ENCODE measurements around the gene ATG5. TPM values are rescaled to one million over a fixed set of nuclear protein-coding genes. Genes with fewer than 3 reads are reported as not detected.
"Not testable (repeated sequence)": the region's sequence is repeated elsewhere in the genome, so short reads cannot be mapped to it uniquely, and the experiment has no call there.

Gene ATG5
- total RNA-seq, 2 donors from 2014 or later: 21.1 to 26.5 TPM

DNA sequence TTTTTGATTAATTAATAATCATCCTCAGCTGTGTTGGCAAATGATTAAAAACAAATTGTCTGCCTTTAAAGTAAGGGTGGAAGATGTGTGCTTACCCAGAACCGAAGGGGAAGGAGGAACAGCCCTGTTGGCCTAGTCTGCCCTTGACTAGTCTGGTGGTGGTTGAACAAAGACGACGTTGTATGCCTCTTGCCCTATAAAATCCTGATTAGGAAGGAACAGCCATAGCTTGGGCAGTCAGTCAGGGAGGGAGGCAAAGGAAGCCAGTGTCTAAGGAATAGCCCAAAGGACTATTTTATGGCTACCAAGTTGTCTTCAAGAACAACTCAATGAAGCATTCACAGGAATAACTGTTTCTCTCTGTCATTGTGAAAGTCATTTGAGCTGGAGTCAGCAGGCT is 168.7 kb downstream of the ATG5 start:
- intact Hi-C loops (cut with DNase I): no loop called here

DNA sequence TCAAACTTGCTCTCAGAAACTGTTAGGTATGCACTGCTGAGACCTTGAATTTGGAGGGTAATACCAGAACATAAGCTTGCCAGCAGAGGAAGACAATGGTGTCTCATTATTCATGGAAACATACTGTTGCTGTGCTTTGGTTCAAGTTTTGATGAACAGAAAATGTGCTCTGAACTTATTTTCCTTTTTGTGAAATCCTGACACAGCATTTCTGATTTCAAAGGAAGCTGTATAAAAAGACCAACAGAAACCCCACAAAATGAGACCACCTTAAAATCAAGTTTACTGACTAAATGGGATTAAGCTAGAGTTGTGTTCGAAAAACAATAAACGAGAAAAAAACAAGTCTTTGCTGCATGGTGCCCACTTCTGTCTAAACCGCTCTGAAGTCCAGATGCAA is 169.1 kb downstream of the ATG5 start:
- DNase-seq: no peak
- 72 to 80% methylated on average over 3 of the region's 3 CpGs for WGBS, 2 donors
- no peaks in the 10 kb centered on the region for H3K9me3 ChIP-seq
- H3K27ac ChIP-seq: no peak overlapping the region
- intact Hi-C loops (cut with DNase I): no loop called here
- TF ChIP-seq POLR2A (IDR thresholded peaks at IDR 0.05): no peak
- TF ChIP-seq, protein P1, sequence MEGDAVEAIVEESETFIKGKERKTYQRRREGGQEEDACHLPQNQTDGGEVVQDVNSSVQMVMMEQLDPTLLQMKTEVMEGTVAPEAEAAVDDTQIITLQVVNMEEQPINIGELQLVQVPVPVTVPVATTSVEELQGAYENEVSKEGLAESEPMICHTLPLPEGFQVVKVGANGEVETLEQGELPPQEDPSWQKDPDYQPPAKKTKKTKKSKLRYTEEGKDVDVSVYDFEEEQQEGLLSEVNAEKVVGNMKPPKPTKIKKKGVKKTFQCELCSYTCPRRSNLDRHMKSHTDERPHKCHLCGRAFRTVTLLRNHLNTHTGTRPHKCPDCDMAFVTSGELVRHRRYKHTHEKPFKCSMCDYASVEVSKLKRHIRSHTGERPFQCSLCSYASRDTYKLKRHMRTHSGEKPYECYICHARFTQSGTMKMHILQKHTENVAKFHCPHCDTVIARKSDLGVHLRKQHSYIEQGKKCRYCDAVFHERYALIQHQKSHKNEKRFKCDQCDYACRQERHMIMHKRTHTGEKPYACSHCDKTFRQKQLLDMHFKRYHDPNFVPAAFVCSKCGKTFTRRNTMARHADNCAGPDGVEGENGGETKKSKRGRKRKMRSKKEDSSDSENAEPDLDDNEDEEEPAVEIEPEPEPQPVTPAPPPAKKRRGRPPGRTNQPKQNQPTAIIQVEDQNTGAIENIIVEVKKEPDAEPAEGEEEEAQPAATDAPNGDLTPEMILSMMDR (IDR thresholded peaks at IDR 0.05): no peak
- H3K27me3 ChIP-seq: no peaks in the 10 kb centered on the region
- H3K4me3 ChIP-seq: no peak overlapping the region
- no peaks in the 10 kb centered on the region for H3K36me3 ChIP-seq (replicated peaks in 1 of 2; ENCODE audit: insufficient read depth in 1 of 2, low read depth in 2 of 2)
- H3K4me1 ChIP-seq: no peaks in the 10 kb centered on the region
- ATAC-seq: no peak

More for the DNA sequence above, 168.7 kb downstream of the ATG5 start:
- TF ChIP-seq, protein P1 (IDR thresholded peaks at IDR 0.05): no peak
- no peak for TF ChIP-seq POLR2A (IDR thresholded peaks at IDR 0.05)
- H3K4me3 ChIP-seq: no peak overlapping the region
- H3K4me1 ChIP-seq: no peaks in the 10 kb centered on the region
- H3K27ac ChIP-seq: no peak overlapping the region
- H3K9me3 ChIP-seq: no peaks in the 10 kb centered on the region
- 34 to 44% methylated on average over 3 of the region's 3 CpGs for WGBS, 2 donors
- no peaks in the 10 kb centered on the region for H3K36me3 ChIP-seq (replicated peaks in 1 of 2; ENCODE audit: insufficient read depth in 1 of 2, low read depth in 2 of 2)
- no peaks in the 10 kb centered on the region for H3K27me3 ChIP-seq
- DNase-seq (no peak), ATAC-seq (no peak)

DNA sequence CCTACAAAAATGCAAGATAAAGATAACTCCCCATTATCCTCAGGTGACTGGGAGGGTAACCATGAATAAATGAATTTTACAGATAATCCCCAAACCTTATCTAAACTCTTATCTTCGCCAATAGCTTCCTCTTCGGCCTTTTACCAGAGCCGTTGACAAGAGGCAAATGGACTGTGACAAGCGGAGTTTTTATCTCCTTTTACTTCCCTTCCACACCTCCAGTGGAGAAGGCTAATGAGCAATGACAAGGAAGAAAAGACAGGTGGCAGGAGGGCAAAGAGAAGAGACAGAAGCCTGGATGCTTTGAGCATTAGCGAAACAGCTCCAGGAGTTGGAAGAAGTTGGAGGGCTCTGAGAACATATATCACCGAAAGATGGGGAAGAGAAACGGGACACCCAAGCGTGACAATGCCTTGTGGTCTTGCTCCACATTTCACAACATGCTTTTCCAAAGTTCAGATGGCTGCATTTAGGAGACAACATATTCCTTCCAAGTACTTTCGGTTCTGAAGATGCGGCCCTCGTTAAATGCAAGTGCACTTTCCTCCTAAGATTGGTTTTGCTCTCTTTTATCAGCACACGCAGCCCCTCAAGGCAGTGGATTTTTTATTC is 170.2 kb downstream of the ATG5 start:
- Histone ChIP-seq H3K27ac (no peak overlapping the region), H3K9me3 (no peaks in the 10 kb centered on the region), H3K36me3 (replicated peaks in 1 of 2; ENCODE audit: insufficient read depth in 1 of 2, low read depth in 2 of 2) (no peaks in the 10 kb centered on the region), H3K4me1 (no peaks in the 10 kb centered on the region), H3K27me3 (no peaks in the 10 kb centered on the region), H3K4me3 (no peak overlapping the region)
- WGBS, 2 donors: 67 to 77% methylated on average over 12 of the region's 12 CpGs
- no peak for ATAC-seq
- TF ChIP-seq, protein P1 (IDR thresholded peaks at IDR 0.05): no peak
- intact Hi-C loops (cut with DNase I): no loop called here
- DNase-seq: peak in 1 of 4 donors; percentile 25

DNA sequence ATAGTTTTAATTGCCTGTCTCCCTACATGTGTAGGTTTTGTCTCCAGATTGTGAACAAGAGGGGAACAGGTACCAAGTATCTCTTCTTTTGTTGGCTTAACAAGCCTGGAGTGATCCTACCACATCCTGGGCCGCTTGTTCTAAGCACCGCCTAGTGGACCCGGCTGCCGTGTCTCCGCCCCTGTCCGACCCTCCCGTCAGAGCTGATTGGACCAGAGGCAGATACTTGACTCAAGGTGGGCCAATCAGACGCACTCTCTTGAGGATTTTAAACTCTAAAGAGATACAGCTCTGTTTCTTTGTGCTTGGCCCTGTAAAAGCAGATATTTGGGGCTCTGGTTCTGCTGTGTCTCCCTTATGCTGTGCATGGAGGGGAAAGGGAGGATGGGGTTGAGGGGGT is 171.2 kb downstream of the ATG5 start:
- H3K4me1 ChIP-seq: no peaks in the 10 kb centered on the region
- DNase-seq (no peak), ATAC-seq (no peak)
- no peak overlapping the region for H3K27ac ChIP-seq
- no peak overlapping the region for H3K4me3 ChIP-seq
- no peaks in the 10 kb centered on the region for H3K27me3 ChIP-seq
- H3K36me3 ChIP-seq (replicated peaks in 1 of 2; ENCODE audit: insufficient read depth in 1 of 2, low read depth in 2 of 2): no peaks in the 10 kb centered on the region
- TF ChIP-seq, protein P1 (IDR thresholded peaks at IDR 0.05): no peak
- H3K9me3 ChIP-seq: no peaks in the 10 kb centered on the region
- intact Hi-C loops (cut with DNase I): no loop called here
- 88 to 90% methylated on average over 8 of the region's 8 CpGs for WGBS, 2 donors

DNA sequence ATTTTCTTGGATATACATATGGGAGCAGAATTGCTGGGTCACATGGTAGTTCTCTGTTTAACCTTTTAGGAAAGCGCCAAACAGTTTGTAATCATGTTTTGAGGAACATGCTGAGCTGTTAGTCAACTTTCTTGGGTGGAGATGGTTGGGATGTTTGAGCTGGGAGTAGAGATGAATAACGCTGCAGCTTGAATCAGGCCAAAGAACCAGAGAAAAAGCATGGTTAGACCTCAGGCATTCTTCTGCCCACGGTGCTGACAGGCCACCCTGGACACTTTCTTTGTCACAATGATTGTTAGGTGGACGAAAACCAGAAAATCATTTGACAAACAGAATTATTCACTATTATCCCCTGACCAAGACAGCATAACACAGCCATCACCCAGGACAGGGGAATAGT is 172.6 kb downstream of the ATG5 start:
- TF ChIP-seq, protein P1 (IDR thresholded peaks at IDR 0.05): no peak
- TF ChIP-seq POLR2A (IDR thresholded peaks at IDR 0.05): no peak
- DNase-seq (no peak), ATAC-seq (no peak)
- H3K27me3 ChIP-seq: no peaks in the 10 kb centered on the region
- intact Hi-C loops (cut with DNase I): no loop called here
- H3K36me3 ChIP-seq (replicated peaks in 1 of 2; ENCODE audit: insufficient read depth in 1 of 2, low read depth in 2 of 2): no peaks in the 10 kb centered on the region
- no peaks in the 10 kb centered on the region for H3K4me1 ChIP-seq
- 75 to 79% methylated on average over 4 of the region's 4 CpGs for WGBS, 2 donors
- no peaks in the 10 kb centered on the region for H3K9me3 ChIP-seq
- no peak overlapping the region for H3K27ac ChIP-seq
- H3K4me3 ChIP-seq: no peak overlapping the region

DNA sequence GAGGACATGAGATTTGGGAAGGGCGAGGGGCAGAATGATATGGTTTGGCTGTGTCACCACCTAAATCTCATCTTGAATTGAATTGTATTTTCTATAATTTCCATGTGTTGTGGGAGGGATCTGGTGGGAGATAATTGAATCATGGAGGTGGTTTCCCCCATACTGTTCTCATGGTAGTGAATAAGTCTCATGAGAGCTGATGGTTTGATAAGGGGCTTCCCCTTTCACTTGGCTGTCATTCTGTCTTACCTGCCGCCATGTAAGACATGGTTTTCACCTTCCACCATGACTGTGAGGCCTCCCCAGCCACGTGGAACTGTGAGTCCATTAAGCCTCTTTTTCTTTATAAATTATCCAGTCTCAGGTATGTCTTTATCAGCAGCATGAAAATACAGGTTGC is 173.1 kb downstream of the ATG5 start:
- intact Hi-C loops (cut with DNase I); ATAC-seq; H3K36me3 ChIP-seq (replicated peaks in 1 of 2; ENCODE audit: insufficient read depth in 1 of 2, low read depth in 2 of 2); H3K27me3 ChIP-seq; H3K4me3 ChIP-seq; H3K4me1 ChIP-seq; DNase-seq; H3K9me3 ChIP-seq; H3K27ac ChIP-seq: not testable (repeated sequence)
- 64 to 68% methylated on average over 3 of the region's 3 CpGs for WGBS, 2 donors
